SW 1271 (cell line): ENCODE data around the gene HPCA.

ENCODE experiments used
- DNase-seq, 2 experiments: peaks; one replicate each; lab custom pipeline; 2025; lab: John Stamatoyannopoulos, UW

The HPCA gene

DNA sequence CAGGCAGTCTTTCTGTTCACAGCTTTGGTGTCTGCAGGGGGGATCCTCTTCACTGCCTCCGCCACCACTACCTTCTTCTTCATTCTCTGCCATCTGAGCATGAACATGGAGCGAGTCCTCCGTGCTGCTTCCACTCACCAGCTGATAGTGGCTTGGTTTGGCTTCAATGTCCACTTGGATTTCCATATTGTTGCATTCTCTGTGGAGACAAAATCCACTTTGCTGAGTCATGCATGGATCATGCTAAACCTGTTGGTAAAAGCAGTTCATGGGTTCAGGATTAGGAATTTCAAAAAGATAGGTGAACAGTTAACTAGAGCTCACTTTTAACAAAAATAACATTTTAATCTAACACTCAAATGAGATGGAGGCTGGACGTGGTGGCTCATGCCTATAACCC lies 50.8 kb downstream of the HPCA start:
- DNase-seq = no peak

DNA sequence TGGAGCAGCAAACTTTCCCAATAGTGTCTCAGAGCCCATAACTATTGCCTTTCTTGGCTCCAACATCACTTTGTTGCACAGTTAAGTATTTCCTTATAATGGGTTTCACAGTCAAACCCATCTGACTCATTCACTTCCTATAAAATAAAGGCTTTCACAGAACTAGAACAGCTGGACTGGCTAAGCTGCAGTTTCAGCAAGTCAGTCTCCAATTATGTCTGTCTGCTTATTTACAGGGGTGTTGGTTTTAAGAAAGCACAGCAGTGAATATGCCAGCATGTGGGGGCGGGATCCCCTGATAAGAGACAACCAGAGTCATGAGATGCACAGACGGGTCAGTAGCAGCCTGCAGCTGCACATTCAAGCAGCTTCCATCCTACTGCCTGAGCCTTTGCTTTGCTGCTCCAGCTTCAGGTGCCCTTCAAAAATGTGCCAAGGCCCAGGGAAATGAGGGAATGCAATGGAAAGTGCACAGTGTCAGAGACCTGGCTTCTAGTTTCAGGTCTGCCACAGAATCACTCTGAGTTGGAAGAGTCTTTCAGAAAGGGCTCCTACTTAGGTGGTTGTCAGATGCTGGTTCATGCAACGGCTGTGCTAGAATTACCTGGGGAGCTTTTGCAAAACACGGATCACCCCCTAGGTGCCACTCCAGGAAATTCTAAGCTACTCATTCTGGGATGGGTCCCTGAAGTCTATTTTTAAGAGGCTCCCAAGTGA lies 53.5 kb downstream of the HPCA start:
- DNase-seq = no peak

DNA sequence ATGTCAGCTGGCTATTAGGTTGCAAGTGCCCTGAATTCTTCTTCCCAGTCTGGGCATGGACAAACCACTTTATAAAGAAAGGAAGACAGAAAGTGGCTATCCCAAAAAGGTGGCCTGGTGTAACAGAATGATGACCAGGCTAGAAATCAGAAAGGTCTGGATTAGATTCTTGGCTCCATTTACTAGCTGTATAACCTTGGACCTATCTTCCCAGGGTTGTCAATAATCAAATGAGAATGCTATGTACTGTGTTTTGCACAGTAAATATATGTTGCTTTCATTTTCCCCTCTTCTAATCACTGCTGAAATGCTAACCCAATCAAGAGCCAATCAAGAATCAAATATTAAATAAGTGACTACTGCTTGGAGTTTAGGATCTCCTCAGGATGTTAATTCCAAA lies 57.9 kb downstream of the HPCA start:
- no peak for DNase-seq
